Bronchus fibroblast of lung (primary cell): Measurements from ENCODE around the gene BCAR3. TPM values are rescaled to one million over a fixed set of nuclear protein-coding genes. Genes with fewer than 3 reads are reported as not detected.

ENCODE experiments used
- total RNA-seq: library from RNA; depleted of rRNA; stranded (reverse); fragments of >200 nt; gene quantifications from 2 replicates; pipeline ENCODE4 v1.2.3, GENCODE V29; 2015

BCAR3 gene
- total RNA-seq: 24.5 and 25.9 TPM in 2 replicates

DNA sequence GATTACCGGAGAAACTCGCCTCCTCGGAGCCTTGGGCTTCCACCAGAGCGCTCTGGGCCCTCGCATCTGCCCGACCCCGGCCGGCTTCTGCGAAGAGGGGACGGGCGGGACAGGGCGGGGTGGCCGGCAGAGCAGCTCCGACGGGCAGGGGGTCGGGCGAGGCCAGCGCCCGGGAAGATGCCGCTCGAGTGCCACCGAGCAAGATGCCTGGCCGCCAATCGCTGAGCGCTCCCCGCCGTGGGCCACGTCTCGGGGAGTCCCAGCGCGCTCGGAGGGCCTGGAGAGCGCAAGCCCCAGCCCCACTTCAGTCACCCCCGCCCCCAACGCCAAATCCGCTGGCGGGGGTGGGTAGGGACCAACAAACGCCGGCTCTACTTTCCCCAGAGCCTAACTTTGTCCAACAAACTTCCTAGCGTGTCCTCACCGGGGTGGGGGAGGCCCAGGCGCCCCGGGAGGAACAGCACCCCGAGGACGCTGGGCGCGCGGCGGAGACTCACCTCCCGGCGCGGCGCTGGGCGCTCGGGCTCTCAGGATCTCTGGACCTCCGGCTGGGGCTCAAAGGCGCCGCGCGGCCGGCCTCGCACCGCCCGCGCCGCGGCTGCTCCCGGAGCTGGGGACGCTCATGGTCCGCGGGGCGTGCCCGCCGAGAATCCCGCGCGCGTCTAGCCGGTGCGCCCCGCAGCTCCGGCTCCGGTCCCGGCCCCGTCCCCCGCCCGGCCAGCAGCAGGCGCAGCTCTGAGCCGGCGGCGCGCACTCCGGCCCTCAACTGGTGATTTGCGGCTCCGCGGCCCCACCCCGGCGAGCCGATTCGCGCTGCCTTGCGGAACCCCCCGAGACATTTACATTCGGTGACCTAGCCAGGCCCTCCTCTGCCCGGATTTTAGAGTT lies at the start of gene BCAR3:
TSS of gene BCAR3 (minus strand) at position 737 of the 888 bp plus-strand sequence. CDS start 6,907 bp downstream, outside the sequence.

Other genes with a start within 250 kb of the BCAR3 start
- 8.0 and 10.4 TPM in 2 replicates for gene FNBP1L, start 233.7 kb downstream of the BCAR3 start, total RNA-seq
- 22.9 and 25.1 TPM in 2 replicates for gene DNTTIP2, start 197.4 kb upstream of the BCAR3 start, total RNA-seq
- gene GCLM, start 227.6 kb upstream of the BCAR3 start, total RNA-seq: 4.9 and 6.4 TPM in 2 replicates